ENCODE measurements around the gene ANXA4.
"Not testable (repeated sequence)": the region's sequence is repeated elsewhere in the genome, so short reads cannot be mapped to it uniquely, and the experiment has no call there.

Gene ANXA4

GRCh38 chr2:69718338-69718965 is 23.5 kb upstream of the ANXA4 start:
- no peak for DNase-seq

- no peak for DNase-seq
These were observed 21.5 kb upstream of the ANXA4 start for GRCh38 chr2:69720404-69720803.

- DNase-seq = no peak
These were observed 20.9 kb upstream of the ANXA4 start for GRCh38 chr2:69721022-69721421.

- no peak for DNase-seq
These were observed 18.1 kb upstream of the ANXA4 start for GRCh38 chr2:69723791-69724190.

GRCh38 chr2:69724540-69725159 is 17.3 kb upstream of the ANXA4 start:
- peak; percentile 67 for DNase-seq

GRCh38 chr2:69725706-69726360 is 16.1 kb upstream of the ANXA4 start:
- no peak for DNase-seq

GRCh38 chr2:69729266-69729665 is 12.7 kb upstream of the ANXA4 start:
- no peak for DNase-seq

- no peak for DNase-seq
These were observed 12.2 kb upstream of the ANXA4 start for GRCh38 chr2:69729781-69730180.

GRCh38 chr2:69731147-69731970 is 10.6 kb upstream of the ANXA4 start:
- DNase-seq = no peak

GRCh38 chr2:69733342-69734034 is 8.4 kb upstream of the ANXA4 start:
- no peak for DNase-seq

GRCh38 chr2:69734035-69734611 is 7.8 kb upstream of the ANXA4 start:
- DNase-seq = no peak

- DNase-seq = no peak
These were observed 6.9 kb upstream of the ANXA4 start for GRCh38 chr2:69734854-69735544.

- DNase-seq = no peak
These were observed 6.2 kb upstream of the ANXA4 start for GRCh38 chr2:69735686-69736085.

GRCh38 chr2:69738149-69738548 is 3.8 kb upstream of the ANXA4 start:
- DNase-seq = not testable (repeated sequence)

GRCh38 chr2:69740502-69740951 is 1.4 kb upstream of the ANXA4 start:
- no peak for DNase-seq

- DNase-seq = no peak
These were observed 732 bp upstream of the ANXA4 start for GRCh38 chr2:69741229-69741574.

GRCh38 chr2:69742322-69742952 is 503 bp downstream of the ANXA4 start:
- no peak for DNase-seq

GRCh38 chr2:69743847-69744264 is 1.9 kb downstream of the ANXA4 start:
- no peak for DNase-seq

- no peak for DNase-seq
These were observed 2.5 kb downstream of the ANXA4 start for GRCh38 chr2:69744456-69744855.

- no peak for DNase-seq
These were observed 3.1 kb downstream of the ANXA4 start for GRCh38 chr2:69745035-69745434.

GRCh38 chr2:69750246-69750645 is 8.3 kb downstream of the ANXA4 start:
- no peak for DNase-seq
